Measurements from ENCODE around the gene TRIM37. TPM values are rescaled to one million over a fixed set of nuclear protein-coding genes. Genes with fewer than 3 reads are reported as not detected.
A peak's percentile ranks its signal among the peaks of the same experiment; 100 is the strongest.

Gene TRIM37
- polyA plus RNA-seq, 1 of the 3 experiments (the other 2 are of a cell fraction) = 20.5 TPM

DNA sequence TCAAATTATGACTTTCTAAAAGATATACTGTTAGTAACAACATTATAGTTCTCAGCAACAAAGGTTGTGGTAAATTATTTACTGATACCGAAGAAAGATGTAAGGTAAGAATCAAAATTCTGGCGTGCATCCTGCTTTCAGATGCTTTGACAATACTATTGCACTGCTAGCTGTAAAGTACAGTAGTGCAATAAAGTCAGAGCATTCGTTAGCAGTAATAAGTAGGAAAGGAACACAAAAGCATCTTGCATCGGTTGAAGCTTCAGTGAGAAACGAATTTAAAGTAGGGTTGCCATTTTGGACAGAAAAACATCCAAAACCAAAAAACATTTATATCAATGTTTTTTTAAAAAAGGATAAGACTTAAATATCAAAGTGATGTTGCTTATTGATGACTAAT lies 44.3 kb upstream of the TRIM37 start:
- Histone ChIP-seq H3K9ac (peak overlapping the region; percentile 87; the same call in 1 of the 2 replicates), H3K4me1 (ENCODE audit: control insufficient read depth in 1 of 2, insufficient read depth in 2 of 2, low read depth in 1 of 2, low read length in 1 of 2) (peaks cover 11 to 19% of the 10 kb centered on the region in 2 experiments; a peak in 2 of 4 replicates), H3K27me3 (ENCODE audit: insufficient read depth) (no peaks in the 10 kb centered on the region), H3K9me3 (no peaks in the 10 kb centered on the region), H3K27ac (ENCODE audit: low read depth in 2 of 2, low read length in 1 of 2) (peak overlapping the region in 1 of 2 experiments; percentile 85; a peak in 2 of 4 replicates), H3K4me2 (peak overlapping the region; percentile 89), H4K20me1 (ENCODE audit: insufficient read depth) (no peaks in the 10 kb centered on the region), H3K9me2 (no peaks in the 10 kb centered on the region), H3F3A (replicated peaks; ENCODE audit: insufficient read depth) (peaks cover 44% of the 10 kb centered on the region), H3K36me3 (replicated peaks in 1 of 2; ENCODE audit: control insufficient read depth in 1 of 2, insufficient read depth in 2 of 2, low read length in 1 of 2) (peaks cover 0 to 3% of the 10 kb centered on the region in 2 experiments), H2AFZ (ENCODE audit: low read depth) (no peak overlapping the region), H3K79me2 (ENCODE audit: insufficient read depth) (peaks cover 86% of the 10 kb centered on the region), H3K4me3 (ENCODE audit: low read depth in 2 of 2, low read length in 1 of 2) (no peak overlapping the region)
- no peak for DNase-seq
- no peak for TF ChIP-seq RAD21 (IDR thresholded peaks at IDR 0.05; ENCODE audit: low read length)
- TF ChIP-seq, protein P1, sequence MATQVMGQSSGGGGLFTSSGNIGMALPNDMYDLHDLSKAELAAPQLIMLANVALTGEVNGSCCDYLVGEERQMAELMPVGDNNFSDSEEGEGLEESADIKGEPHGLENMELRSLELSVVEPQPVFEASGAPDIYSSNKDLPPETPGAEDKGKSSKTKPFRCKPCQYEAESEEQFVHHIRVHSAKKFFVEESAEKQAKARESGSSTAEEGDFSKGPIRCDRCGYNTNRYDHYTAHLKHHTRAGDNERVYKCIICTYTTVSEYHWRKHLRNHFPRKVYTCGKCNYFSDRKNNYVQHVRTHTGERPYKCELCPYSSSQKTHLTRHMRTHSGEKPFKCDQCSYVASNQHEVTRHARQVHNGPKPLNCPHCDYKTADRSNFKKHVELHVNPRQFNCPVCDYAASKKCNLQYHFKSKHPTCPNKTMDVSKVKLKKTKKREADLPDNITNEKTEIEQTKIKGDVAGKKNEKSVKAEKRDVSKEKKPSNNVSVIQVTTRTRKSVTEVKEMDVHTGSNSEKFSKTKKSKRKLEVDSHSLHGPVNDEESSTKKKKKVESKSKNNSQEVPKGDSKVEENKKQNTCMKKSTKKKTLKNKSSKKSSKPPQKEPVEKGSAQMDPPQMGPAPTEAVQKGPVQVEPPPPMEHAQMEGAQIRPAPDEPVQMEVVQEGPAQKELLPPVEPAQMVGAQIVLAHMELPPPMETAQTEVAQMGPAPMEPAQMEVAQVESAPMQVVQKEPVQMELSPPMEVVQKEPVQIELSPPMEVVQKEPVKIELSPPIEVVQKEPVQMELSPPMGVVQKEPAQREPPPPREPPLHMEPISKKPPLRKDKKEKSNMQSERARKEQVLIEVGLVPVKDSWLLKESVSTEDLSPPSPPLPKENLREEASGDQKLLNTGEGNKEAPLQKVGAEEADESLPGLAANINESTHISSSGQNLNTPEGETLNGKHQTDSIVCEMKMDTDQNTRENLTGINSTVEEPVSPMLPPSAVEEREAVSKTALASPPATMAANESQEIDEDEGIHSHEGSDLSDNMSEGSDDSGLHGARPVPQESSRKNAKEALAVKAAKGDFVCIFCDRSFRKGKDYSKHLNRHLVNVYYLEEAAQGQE (IDR thresholded peaks at IDR 0.05; ENCODE audit: low read depth, low read length) = no peak
- TF ChIP-seq TCF12 (IDR thresholded peaks at IDR 0.05) = no peak
- TF ChIP-seq, protein P2, sequence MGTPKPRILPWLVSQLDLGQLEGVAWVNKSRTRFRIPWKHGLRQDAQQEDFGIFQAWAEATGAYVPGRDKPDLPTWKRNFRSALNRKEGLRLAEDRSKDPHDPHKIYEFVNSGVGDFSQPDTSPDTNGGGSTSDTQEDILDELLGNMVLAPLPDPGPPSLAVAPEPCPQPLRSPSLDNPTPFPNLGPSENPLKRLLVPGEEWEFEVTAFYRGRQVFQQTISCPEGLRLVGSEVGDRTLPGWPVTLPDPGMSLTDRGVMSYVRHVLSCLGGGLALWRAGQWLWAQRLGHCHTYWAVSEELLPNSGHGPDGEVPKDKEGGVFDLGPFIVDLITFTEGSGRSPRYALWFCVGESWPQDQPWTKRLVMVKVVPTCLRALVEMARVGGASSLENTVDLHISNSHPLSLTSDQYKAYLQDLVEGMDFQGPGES (IDR thresholded peaks at IDR 0.05; ENCODE audit: low read depth, low read length) = no peak
- TF ChIP-seq YY1 (IDR thresholded peaks at IDR 0.05; ENCODE audit: low read depth) = no peak
- ChIA-PET CTCF (interaction anchor here (1.0 to 1.9 kb wide), 4 partner anchors 9 to 17 kb away, joined by 3 to 9 read pairs (median 4); no protein-coding TSS in a partner anchor), POLR2A (no interaction called here)
- whole genome bisulfite sequencing (ENCODE audit: low lambda C conversion rate) = 83% methylated on average over 5 of the region's 5 CpGs

DNA sequence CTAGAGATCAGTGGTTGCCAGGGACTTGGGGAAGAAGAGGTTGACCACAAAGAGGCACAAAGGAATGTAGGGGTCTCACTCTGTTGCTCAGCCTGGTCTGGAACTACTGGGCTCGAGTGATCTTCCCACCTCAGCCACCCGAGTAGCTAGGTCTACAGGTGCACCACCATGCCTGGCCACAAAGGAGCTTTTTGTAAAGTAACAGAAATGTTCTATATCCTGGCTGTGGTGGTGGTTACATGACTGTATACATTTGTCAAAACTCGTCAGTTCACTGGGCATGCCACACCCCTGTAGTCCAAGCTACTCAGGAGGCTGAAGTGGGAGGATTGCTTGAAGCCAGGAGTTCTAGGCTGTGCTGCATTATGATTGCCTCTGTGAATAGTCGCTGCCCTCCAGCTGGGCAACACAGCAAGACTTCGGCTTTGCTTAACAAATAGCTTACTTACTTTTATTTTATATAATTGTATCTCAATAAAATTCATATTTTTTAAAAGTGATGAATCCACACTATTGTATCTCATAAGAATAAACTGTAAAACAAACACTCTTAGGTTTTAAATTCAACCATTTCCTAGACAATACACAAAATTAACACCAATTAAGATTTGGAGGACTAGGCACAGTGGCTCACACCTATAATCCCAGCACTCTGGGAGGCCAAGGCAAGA lies 43.3 kb upstream of the TRIM37 start:
- Histone ChIP-seq H2AFZ (ENCODE audit: low read depth) (no peak overlapping the region), H3K9ac (no peak overlapping the region), H3K27me3 (ENCODE audit: insufficient read depth) (no peaks in the 10 kb centered on the region), H3F3A (replicated peaks; ENCODE audit: insufficient read depth) (peaks cover 40% of the 10 kb centered on the region), H3K79me2 (ENCODE audit: insufficient read depth) (peaks cover 95% of the 10 kb centered on the region), H4K20me1 (ENCODE audit: insufficient read depth) (no peaks in the 10 kb centered on the region), H3K36me3 (replicated peaks in 1 of 2; ENCODE audit: control insufficient read depth in 1 of 2, insufficient read depth in 2 of 2, low read length in 1 of 2) (peaks cover 0 to 3% of the 10 kb centered on the region in 2 experiments), H3K4me2 (0 out of 2 replicates have a peak overlapping the region, but pooled peaks have one; percentile 11), H3K9me3 (no peaks in the 10 kb centered on the region), H3K9me2 (no peaks in the 10 kb centered on the region), H3K4me1 (ENCODE audit: control insufficient read depth in 1 of 2, insufficient read depth in 2 of 2, low read depth in 1 of 2, low read length in 1 of 2) (peaks cover 11 to 19% of the 10 kb centered on the region in 2 experiments; a peak in 3 of 4 replicates), H3K4me3 (ENCODE audit: low read depth in 2 of 2, low read length in 1 of 2) (no peak overlapping the region), H3K27ac (ENCODE audit: low read depth in 2 of 2, low read length in 1 of 2) (peak overlapping the region in 1 of 2 experiments; percentile 85; a peak in 2 of 4 replicates)
- 91% methylated on average over 5 of the region's 5 CpGs for WGBS (ENCODE audit: low lambda C conversion rate)
- POLR2A ChIA-PET = no interaction called here
- no peak for TF ChIP-seq EP300 (IDR thresholded peaks at IDR 0.05; ENCODE audit: borderline replicate concordance in 1 of 2, low read depth in 1 of 2, low read length in 1 of 2)
- TF ChIP-seq, protein P3, sequence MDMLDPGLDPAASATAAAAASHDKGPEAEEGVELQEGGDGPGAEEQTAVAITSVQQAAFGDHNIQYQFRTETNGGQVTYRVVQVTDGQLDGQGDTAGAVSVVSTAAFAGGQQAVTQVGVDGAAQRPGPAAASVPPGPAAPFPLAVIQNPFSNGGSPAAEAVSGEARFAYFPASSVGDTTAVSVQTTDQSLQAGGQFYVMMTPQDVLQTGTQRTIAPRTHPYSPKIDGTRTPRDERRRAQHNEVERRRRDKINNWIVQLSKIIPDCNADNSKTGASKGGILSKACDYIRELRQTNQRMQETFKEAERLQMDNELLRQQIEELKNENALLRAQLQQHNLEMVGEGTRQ (IDR thresholded peaks at IDR 0.05; ENCODE audit: borderline replicate concordance, low read depth, low read length) = no peak
- TF ChIP-seq, protein P4, sequence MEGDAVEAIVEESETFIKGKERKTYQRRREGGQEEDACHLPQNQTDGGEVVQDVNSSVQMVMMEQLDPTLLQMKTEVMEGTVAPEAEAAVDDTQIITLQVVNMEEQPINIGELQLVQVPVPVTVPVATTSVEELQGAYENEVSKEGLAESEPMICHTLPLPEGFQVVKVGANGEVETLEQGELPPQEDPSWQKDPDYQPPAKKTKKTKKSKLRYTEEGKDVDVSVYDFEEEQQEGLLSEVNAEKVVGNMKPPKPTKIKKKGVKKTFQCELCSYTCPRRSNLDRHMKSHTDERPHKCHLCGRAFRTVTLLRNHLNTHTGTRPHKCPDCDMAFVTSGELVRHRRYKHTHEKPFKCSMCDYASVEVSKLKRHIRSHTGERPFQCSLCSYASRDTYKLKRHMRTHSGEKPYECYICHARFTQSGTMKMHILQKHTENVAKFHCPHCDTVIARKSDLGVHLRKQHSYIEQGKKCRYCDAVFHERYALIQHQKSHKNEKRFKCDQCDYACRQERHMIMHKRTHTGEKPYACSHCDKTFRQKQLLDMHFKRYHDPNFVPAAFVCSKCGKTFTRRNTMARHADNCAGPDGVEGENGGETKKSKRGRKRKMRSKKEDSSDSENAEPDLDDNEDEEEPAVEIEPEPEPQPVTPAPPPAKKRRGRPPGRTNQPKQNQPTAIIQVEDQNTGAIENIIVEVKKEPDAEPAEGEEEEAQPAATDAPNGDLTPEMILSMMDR (IDR thresholded peaks at IDR 0.05) = no peak
- no peak for TF ChIP-seq YY1 (IDR thresholded peaks at IDR 0.05; ENCODE audit: low read depth)
- CTCF ChIA-PET = interaction anchor here (1.4 kb wide), 1 partner anchor 13 kb away, joined by 3 read pairs; no protein-coding TSS in a partner anchor
- no peak for DNase-seq
